ENCODE results near the gene NRXN3.

Gene NRXN3

DNA sequence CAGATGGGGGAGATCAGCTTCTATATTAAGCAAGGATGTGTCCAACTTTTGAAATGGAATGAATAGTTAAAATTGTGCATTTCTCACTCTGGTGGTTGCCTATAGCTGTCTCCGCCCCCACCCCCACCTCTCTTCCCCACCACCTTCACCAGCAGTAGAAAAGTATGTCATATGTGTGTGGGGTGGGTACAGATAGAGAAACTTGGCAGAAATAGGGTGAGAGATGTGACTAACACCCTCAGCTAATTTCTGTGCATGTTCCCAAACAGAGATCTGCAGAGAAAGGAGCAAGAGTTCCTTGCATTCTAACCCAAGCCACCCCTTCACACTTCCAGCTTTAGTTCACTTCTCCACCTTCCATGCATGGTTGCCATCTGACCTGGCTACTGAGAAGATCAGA, 980.1 kb downstream of the NRXN3 start:
- ATAC-seq (no peak), DNase-seq (no peak)

DNA sequence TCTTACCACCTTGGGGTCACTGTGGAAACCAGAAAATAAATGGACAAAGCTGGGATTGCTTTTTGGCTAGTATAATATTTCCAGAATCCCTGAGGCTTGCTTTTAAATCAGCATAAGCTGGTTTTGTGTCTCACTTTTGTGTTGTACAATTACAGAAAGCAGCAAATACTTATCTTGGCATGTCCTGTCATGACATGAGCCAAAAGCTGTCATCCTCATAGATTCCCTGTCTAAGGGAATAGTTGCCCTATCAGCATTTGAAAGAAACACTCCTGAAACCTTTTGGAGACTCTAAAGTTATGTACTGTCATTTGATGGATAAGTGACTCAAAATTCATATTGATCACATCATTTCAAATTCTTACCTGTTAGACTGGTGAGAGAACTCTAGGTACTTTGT, 987.2 kb downstream of the NRXN3 start:
- ATAC-seq: no peak
- DNase-seq: no peak

DNA sequence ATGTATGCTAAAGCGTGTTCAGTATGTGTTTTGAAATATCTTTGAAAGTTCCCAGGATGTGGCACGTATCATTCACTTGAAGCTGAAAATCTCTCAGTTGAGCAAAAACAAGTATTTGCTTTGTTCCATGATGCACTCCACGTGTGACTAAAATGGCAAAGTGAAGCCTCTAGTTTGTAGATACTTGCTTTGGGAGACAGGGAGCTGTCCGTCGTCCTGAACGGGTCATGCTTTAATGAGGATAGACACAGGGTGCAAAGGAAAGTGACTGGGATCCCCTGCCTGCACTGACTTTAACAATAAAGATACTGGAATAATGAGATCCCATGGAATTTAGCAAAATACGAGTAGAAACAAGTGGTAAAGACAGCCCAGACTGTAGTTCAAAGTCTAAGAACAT, 991.4 kb downstream of the NRXN3 start:
- DNase-seq: no peak
- ATAC-seq: no peak

DNA sequence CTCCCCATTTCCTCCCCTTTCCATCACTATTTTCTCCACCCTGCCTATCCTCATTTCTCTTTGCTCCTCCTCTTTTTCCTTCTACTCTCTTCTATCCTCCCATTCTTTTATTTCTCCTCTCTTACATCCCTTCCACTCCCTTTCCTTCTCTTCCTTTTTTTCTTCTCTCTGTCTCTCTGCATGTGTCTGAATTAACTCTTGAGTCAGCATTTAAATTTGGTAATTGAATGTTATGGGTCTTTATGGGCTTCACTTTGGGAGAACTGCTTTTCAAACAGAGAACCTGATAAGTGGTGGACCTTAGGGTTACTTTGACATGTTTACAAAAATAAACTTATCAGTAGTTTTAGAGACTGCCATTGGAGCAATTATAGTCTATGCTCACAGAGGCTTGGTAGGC, 992.7 kb downstream of the NRXN3 start:
- no peak for DNase-seq
- ATAC-seq: no peak

DNA sequence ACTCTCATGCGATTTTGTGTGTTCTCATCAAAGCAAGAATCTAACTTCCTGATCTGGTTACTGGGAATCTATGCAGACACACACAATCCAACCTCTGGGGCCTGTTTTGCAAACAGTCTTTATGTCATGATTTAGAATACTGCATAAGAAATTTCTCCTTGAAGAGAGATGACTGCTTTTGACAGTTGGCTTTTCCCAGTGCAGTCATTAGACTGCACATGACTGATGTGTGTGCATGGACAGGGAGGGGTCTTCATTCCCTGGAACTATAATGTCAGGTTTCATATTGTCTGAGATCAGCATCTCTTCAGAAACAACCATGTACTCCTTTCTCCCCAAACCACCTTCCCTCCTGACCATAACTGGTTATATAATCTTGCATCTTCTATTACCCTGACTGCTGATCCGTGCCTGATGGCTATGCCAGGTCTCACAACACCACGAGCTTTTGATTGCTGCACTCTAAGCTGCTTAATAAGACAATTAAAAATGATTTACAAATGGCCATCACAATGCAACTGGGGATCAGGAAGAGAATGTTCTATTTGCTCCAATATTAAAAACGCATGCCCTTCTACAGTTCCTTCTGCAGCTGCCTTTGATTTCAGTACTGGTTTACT, 995.4 kb downstream of the NRXN3 start:
- ATAC-seq: no peak
- no peak for DNase-seq

DNA sequence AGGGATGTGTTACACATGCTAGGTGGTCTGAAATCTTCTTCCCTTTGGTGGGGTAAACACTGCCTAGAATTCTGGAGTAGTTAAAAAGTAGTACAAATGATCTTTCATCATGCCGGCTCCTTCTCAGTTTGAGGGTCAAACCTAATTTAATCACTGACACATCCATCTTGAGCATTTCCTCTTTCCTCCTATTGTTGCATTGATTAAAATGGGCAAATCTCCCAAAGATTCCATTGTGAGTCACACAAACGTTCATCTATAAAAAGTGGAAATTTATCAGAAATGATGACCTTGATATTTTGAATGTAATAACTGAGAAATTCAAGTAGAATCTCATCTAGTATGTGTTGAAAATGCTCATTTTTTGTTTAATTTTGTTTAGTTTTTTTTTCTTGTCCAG, 996.0 kb downstream of the NRXN3 start:
- ATAC-seq (no peak), DNase-seq (no peak)

DNA sequence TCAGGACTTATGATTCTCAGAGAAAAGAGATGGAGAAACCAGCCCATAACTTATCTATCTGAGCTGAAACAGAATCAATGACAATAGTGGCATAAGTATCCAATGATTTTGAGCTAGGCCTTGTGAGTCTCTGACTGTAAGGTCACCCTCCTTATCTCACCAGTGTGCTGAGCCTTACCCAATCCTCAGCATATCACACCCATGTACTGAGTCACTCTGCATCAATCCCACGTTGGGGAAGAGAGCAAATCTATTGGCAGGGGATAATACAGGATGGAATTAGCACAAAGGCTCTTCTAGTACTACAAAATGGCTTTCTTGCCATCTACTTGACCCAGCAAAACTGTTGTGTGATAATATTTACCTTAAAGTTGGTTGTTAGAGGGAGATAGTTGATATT, 997.8 kb downstream of the NRXN3 start:
- no peak for ATAC-seq
- DNase-seq: no peak

DNA sequence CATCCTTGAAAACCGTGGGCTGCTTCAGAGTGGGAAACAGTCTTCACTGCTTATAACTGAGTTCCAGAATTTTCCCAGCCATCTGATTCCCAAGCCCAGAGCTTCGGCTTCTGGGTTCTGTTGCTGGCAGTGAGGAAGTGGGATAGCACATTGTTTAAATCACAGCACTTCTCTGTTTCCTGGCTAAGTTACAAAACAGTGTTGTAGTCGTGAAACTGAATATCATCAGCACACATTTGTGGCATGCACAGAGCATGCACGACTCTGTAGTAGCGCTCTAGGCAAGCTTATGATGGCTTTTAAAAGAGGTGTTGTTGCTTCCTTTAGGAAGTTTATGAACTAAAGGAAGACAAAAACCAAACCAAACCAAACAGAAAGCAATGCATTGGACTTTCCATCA, 1005.5 kb downstream of the NRXN3 start:
- DNase-seq: no peak
- ATAC-seq: no peak

DNA sequence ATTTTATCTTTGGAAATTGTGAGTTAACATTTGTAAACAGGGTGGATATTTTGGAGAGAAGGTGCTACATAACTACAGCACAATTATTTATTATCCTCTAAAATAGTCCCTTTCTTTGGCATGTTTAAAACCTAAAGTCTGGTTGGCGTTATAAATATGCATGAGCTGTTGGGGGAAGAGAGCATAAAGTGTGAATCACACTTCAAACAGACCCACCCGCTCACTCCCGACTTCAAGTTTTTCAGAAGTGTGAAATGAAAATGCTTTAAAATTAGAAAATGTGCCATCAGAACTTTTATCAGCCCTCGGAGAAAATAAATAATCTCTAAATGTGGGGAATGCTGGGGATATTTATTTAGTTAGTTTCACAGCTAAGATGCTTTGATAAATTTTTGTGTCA, 1006.9 kb downstream of the NRXN3 start:
- DNase-seq: no peak
- ATAC-seq: no peak

DNA sequence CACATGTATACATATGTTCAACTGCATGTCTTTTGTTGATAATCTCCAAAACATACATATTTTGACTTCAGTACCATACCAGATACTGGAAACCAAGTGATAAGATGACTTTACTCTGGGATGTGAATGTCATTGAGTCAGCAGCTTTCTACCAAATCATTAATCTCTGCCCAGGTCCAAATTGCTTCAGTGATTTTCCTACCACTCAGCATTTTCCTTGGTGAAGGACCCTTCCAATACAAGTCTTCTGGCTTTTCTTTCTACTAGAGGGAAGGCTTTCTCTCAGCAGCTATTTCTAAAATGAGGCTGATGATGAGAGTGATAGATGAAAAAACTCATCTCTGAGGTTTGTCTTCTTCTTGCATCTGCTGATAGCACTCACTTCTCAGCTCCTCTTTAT, 1008.5 kb downstream of the NRXN3 start:
- ATAC-seq (no peak), DNase-seq (no peak)

DNA sequence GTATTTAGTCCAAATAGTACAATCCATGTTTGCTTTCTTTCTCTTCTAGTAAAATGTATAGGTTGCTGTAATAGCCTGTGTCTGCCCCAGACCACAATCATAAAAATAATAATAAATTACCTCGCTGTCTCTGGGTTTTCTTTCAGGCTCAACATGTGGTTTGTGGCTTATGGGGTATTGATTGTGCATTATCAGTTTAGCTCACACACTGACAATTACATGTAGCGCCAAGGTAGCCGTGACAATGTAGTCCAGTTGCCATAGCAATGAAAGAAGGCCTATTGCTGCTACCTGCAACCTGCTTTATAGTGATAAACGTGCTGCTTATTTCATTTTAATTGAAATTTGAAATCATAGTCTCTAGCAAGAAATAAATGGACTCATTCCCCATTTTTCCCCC, 1009.8 kb downstream of the NRXN3 start:
- DNase-seq: no peak
- ATAC-seq: no peak

DNA sequence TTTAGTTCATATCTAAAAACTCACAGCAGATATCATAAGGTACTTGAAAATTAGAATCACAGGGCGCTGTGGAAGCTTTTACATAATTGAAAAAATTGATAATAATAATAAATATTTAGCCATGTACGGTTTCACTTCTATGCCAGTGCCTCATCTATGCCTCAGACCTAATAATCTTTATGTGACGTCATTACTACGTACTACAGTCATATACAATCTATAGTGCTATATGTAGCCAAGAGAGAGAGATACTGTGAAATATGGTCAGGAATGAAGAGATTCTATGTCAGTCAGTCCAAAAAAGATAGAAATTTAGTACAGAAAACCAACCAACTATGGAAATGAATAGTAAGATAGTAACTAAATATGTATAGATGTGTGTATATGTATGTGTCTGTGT, 1010.5 kb downstream of the NRXN3 start:
- ATAC-seq (no peak), DNase-seq (no peak)

DNA sequence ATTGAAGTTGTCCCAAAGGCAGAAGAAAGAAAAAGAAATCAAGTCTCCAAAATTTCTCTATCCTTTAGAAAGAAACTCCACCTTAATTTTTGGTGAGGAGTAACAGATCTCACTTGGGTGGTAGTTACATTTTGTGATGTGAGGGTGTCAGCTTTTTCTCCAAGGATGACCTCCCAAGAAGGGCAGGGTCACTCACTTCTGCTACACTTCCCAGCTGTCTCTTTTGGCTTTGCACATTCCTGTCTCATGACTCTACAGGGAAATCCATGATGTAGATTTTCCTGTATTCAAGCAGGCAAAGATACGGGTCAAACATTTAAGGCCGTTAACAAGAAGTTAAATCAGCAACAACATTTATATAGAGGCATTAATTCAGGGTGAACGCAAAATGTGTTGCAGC, 1016.4 kb downstream of the NRXN3 start:
- ATAC-seq (no peak), DNase-seq (no peak)

DNA sequence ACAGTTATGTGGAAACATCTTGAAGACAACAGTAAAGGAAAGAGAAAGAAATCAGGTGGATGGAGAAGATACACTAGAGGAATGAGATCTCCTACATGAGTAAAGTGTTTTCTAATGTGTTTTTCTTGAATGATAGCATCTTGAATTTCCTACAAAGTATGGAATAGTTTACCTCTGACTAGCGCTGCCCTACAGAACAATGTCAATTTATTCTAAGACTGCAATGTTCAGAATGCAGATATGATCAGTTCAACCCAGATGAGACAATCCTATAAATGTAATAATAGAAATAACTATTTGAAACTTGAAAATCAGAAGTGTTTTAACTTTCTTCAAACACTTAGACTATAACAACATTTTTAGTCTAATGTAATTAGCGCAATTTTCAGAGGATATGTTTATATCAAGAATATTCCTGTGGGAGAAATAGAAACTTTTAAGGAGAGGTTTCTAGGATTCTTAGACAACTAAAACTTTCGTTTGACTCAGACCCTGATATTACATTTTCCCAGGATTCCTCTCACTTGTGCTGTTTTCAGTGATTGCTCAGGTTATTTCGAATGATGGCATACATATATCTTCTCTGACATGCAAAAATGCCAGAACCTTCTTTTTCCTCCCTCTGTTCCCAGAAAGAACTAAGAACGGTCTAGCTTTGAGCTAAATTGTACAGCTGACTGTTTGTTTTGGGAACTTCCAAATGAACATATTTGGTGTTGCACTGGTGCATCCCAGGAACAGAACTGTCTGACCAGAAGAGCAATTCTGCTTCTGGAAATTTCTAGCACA, 1023.7 kb downstream of the NRXN3 start:
- DNase-seq (no peak), ATAC-seq (no peak)

DNA sequence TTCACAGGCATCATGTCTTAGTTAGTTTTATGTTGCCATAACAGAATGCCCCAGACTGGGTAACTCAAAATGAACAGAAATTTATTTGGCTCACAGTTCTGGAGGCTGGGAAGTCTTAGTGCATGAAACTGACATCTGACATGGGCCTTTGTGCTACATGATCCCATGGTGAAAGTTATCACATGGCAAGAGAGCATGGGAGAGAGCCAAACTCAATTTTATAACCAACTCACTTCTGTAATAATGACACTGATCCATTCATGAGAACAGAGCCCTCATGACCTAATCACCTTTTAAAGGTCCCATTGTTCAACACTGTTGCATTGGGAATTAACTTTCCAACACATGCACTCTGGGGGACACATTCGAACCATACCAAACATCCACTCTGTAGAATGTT, 1026.0 kb downstream of the NRXN3 start:
- ATAC-seq (no peak), DNase-seq (no peak)

DNA sequence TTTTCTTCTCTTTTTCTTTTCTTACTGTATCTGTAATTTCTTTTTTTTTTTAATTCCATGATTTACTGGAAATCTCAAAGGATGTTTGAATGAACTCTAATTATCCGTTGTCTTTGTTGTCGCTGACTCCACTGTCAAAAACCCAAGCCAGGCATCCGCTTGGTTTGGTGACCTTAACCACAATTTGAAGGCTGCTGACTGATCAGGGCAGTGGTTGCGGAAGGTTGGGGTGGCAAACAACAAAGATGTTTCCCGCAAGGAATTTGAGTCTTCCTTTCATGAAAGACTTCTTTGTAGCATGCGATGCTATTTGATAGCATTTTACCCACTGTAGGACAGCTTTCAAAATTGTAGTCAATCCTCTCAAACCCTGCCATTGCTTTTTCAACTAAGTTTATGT, 1027.3 kb downstream of the NRXN3 start:
- DNase-seq (no peak), ATAC-seq (no peak)

DNA sequence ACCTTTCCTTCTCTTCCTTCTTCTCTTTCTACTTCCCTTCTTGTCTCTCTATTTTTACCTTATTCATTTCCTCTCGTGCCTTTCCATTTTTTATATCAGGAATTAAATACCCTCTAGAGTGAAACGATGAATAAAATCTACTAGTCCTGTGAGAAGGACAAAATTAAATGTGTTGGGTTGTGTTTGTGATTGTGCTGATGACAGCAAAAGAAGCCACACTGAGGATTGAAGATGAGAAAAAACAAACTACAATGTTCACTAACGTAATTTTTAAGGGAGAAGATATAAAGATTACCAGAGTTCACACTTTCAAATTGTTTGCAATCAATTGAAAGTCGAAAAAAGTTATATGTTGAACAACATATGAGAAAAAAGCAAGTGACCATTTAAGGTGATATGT, 1029.0 kb downstream of the NRXN3 start:
- no peak for ATAC-seq
- DNase-seq: no peak

DNA sequence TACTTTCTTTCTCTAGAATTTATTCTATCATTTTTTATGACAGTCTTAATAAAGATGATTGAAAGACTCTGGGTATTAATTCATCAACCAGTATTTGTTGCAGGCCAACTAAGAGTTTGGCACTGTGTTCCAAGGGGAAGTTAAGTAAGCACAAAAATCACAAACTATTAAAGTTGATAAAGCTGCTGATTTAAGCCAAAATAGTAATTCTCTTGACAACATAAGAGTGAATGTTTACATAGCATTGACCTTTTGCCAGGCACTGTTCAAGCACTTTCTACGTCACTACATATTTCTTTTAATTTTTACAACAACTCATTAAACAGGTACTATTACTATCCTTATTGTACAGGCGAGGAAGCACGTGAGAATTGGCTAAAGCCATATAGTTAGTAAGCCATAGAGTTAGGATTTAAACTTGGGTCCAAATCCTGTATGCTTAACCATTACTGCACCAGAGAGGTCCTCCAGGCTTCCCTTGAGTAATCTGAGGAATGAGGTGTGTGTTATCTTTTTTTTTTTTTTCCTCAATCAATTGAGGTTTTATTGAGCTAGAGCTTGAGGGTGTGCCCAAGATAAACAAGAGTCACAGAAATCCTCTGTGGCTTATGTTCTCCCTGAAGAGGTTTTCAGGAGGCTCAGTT, 1031.5 kb downstream of the NRXN3 start:
- no peak for ATAC-seq
- DNase-seq: no peak

DNA sequence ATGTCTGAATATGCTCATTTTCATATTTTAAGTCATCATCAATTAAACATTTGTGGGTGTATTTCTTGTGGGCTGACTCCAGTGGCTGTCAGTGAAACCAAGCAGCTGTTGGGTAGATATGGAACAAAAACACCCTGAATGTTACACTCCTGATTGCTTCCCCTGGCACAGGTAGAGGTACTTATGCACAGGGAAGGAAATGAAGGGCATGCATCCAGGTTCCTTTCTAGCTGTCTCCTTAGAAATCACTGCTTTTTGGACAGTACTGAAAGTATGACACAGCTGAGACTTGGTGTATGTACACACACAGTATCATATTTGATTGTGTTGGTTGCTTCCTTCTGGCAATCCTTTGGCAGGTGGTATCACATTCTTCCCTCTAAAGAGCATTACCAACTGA, 1034.4 kb downstream of the NRXN3 start:
- no peak for DNase-seq
- ATAC-seq: no peak

DNA sequence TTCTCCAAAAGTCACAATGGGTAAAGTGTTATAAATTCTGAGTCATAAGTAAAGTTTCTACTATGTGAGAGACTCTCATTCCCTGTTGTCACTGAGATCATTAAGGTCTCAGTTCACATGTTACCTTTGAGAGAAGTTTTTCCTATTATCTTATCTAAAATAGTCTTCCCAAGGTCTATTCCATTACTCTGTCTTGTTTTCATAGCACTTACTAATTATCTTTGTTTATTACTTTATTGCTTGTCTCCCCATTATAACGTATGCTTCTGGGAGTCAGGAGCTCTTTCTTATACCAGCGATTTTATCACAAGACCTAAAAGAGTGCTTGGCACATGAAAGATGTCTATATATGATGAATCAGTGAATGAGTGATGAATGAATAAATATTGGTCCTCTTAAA, 1039.2 kb downstream of the NRXN3 start:
- ATAC-seq (no peak), DNase-seq (no peak)

DNA sequence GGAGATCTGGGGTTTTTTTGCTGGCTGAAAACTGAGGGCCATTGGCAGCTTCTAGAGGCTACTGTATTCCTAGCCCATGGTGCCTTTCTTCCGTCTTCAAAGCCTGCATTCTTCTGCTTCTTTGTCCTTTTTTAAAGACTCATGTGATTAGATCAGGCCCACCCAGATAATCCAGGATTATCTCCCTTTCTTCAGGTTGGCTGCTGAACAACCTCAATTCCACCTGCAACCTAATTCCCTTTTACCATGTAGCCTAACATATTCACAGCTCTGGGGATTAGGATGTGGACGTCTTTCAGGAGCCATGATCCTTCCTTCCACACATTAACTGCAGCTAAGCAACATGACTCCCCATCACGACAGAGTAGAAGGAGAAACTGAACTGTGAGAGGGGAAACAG, 1055.6 kb downstream of the NRXN3 start:
- no peak for ATAC-seq

DNA sequence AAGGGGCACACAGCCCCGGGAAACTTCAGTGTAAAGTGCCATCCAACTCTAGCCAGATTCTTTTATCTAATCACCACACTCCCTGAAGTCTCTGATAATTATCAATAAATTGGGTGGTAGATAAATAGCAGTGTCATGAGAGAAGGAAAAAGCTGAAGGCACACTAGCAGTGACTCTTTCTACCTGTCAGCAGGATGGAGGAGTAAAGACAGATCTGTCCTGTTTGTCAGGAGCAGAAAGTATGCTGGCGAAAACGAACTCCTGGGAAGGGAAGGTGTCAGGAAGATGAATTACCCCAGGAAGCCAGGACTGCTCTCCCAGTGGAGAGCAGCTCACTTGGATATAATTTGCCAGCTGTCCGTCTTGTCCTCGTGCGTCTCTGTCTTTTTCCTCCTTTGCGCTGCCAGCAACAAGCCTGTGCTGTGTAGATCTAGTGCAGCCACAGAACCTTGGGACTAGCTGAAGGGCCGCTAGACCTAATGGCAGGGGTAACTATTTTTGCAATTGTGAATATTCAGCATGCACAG, 1059.3 kb downstream of the NRXN3 start:
- no peak for DNase-seq
- ATAC-seq: no peak

More for the DNA sequence above, 1055.6 kb downstream of the NRXN3 start:
- no peak for DNase-seq

DNA sequence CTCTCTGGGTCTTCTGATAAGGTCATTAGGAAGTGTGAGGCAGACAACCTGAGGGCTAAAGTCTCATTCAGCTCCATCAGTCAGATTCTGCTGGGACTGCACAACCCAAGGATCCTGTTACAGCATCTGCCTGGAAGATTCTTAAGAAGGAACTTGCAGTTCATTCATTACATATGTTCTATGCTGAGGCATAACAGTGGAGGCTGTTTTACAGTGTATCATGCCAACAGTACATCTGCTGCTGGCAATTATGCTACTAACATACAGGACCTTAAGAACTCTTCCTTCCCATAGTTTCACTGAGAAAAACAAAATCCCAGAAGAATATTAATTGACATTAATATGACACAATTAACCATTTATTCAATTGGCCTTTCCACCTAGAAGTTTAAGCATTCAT, 1072.5 kb downstream of the NRXN3 start:
- DNase-seq (no peak), ATAC-seq (no peak)

DNA sequence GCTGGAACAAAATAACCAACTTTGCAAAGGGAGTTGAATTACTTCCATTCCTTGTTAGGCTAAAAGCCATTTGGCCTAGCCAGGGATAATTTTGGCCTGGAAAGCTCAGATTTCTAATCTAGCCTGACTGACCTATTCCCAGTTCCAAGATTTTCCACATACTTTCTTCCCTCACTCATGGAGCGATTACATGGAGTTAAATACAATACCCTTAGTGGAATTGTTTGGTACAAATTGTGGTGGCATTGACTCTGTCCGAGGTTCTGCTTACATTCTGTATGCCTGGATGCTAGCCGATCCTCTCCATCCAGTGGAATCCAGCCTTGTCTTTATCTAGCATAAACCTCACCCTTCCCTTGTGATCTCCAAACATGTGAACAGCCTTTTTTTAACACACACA, 1076.0 kb downstream of the NRXN3 start:
- no peak for DNase-seq
- no peak for ATAC-seq

Measured in stimulated activated naive CD8-positive, alpha-beta T cell treated with anti-CD3 and anti-CD28 coated beads, Interleukin-15, Interleukin-2, amounts not matched to agents 100 U/mL and 50 U/mL, for 24 hours (primary cell).